TTC549 (cell line): ENCODE measurements around the gene METRNL.

Source experiments
- FAIRE-seq: peaks from 2 replicates; lab custom pipeline; 2012; peaks lifted over from hg19 to GRCh38; lab: Jason Lieb, UNC

METRNL gene

GRCh38 chr17:83080858-83081683, 1.7 kb downstream of the METRNL start:
- no peak for FAIRE-seq

DNA sequence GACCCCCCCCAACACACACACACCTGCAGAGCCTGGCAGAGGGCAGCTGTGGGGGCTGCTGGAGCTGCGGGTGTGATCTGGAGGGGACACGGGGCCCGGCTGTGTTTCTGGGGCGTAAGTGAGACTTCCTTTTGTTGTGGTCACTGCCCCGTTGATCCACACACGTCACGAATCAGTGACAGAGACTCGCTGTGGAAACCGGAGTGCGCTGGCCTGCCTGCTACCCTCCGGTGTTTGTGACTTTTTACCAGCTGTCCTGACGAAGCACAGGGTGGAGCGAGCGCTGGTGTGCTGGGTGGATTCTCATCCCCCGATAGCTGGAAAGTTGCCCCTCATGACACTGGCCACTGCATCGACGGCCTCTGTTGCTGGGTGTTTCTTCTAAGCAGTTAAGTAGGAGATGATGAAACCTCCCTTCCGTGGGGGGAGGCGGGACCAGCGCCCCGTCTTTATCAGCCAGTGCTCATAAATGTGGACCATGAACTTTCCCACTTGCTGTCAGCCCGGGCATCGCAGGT, 2.3 kb downstream of the METRNL start:
- FAIRE-seq, result no peak

DNA sequence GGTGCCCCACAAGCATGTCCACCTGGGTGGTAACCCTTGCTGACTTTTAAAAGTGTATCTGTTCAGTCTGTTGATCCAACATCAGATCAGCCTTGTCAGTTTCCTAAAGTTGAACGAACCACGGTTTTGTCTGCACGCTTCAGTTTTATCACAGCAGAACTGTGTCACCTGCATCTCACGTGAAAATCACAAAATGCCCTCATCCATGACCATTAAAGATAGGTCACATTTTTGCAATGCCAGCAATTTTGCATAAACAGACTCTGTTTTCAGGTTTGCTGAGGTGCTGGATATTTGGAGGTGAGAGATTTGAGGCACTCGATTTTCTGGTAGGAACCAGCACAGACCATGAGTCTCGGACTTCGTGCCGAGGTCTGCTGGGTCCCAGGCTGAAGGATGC, 3.0 kb downstream of the METRNL start:
- FAIRE-seq, result no peak

DNA sequence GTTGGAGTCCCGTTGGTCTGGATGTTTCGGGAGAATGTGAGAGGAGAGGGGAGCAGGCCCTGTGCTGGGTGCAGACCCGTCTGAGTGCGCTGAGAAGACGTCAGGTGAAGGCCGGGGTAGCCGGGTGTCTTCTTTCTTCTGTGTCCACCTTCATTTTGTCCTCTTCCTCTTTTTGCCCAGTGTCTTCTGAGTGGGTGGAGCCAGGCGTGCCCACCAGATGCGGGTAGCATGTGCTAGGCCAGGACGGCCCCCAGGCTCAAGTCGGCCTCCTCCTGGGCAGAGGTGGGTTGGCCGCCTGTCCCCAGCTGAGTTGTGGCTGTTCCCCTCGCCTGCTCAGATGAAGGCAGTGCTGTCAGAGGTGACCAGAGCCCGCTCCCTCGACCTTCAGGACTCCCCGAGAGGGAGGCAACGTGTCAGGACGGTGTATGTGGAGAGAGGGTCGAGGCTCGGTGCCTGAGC, 3.5 kb downstream of the METRNL start:
- no peak for FAIRE-seq

GRCh38 chr17:83083368-83084201, 4.2 kb downstream of the METRNL start:
- no peak for FAIRE-seq

DNA sequence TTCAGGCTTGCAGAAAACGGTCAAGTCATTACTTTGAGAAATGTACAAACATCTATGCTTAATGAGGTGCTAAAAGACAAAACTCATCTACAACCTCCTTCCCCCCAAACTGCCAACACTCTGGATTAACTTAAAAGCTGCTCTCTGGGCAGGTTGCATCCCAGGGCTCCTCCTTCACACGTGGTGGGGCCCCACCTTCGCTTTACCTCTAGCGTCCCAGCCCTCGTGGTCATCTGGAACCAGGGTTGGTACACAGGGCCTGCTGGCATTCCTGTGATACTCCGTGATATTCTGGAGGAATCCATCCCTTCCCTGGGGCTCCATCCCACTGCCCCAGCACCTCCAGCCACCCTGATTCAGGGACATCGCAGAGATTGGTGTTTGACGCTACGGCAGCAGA, 4.8 kb downstream of the METRNL start:
- FAIRE-seq, result no peak

DNA sequence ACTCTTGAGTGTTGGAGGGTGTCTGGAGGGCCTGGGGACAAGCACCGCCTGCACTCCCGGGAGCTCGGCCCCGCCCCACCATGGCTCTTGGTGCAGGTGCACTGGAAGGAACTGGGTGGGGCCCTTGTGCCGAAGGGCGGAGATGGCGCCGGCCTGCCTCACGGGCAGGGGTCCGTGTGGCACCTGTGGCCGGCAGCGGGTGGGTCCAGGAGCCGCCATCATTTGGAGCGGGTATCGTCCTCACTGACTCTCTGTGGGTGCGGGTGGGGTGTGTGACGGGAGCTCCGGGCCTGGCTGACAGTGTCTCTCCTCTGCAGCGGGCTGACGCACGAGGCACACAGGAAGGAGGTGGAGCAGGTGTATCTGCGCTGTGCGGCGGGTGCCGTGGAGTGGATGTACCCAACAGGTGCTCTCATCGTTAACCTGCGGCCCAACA, 5.2 kb downstream of the METRNL start:
- no peak for FAIRE-seq

- no peak for FAIRE-seq
These were observed 5.7 kb downstream of the METRNL start for GRCh38 chr17:83085103-83085502.

DNA sequence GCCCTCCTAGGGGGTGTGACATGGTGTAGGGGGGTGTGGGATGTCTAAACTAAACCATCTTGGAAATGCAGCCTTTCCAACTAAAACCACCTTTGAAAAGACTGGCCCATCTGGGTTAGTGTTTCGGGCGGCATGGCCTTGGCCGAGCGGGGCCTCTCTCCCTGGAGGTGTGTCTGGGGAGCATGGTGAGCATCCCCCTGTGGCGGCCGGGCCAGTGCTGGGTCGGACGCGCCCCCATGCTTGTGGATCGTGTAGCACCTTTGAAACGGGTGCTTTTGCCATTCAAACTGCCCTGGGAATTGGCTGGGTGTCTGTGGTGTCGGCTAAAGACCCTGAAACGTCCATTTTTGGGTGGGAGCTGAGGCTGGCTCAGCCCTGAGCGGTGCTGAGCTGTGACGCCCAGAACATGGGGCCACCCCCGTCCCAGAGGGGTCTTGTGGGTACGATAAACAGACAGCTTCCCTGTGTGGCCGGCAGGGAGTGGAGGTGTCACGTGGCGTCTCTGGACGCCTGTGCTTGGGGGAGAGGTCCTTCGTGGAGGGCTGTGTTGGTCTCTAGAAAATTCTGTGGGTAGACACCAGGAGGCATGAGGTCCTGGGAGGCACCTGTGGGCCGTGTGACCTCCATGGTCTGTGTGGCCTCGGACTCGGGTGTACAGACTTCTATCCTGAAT, 6.3 kb downstream of the METRNL start:
- no peak for FAIRE-seq

DNA sequence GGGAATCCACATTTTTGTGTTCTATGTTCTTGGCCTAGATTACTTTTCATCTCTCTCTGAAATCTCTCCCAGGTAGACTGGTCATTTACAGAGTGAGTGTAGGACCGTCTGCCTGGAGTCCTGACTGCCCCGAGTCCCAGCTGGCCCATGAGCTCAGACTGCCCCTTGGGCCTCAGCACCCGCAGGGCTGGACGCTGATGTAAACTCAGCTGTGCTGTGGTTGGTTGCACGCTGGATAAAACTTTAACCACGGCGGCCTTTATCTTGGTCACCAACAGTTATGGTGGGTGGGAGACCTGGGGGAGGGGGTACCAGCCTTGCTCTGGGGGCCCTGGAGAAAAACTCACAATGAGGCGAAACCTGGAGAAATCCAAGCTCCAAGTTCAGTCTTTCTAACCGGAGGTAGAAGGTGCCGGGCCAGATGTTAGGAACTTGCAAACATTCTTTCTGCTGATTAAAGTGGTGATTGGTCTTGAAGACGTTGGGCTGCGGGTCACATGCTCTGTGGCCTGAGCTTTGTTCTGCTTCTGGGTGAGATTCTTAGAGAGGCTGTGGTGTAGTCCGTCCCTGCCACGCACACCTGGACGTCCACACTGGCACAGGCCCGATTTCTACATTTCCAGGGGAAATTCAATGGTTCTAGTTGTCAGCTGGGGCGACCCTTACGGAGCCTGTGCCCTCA, 6.9 kb downstream of the METRNL start:
- FAIRE-seq, result no peak

GRCh38 chr17:83086907-83087787, 7.7 kb downstream of the METRNL start:
- FAIRE-seq, result no peak

DNA sequence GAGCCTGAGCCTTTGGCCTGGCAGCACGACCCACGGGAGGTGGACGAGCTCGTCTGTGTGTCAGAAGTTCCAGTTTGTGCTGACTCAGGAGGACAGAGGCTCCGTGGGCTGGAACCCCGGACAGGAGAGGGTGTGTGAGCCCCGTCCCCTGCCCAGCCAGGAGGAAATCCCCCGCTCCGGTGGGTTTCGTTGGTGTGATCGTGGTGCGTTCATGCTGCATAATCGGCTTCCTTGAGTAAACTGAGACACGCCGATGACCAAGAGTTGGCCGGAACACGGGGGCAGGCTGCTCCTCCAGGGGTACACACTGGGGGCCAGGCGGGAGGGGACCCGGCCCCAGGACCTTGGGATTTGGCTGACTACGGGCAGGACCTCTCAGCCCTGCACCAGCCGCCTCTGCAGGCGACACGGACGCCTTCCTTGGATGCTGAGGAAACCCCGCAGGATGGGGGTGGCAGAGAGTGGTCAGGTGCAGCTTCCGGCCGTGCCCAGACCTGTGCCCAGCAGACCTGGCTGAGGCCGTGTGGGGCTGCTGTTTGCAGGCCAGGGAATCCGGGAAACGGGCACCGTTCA, 8.5 kb downstream of the METRNL start:
- no peak for FAIRE-seq

- no peak for FAIRE-seq
These were observed 9.0 kb downstream of the METRNL start for GRCh38 chr17:83088451-83088850.

DNA sequence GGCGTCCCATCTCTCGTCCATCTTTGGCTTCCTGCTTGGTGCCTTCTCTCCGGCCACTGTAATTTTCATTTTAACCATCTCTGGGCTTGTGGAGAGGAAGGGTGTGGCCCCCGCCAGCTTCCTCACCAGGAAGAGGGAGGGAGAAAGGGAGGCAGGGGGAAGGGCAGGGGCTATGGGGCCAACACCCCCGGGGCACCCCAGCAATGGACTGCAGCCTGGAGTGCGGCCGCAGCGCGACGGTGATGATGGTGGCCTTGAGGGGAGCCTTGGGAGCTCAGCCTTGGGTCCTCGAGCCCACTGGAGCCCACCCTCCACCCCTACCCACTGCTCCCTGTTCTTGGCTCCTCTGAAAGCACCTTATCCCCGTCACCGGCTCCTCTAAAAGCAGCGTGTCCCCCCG, 9.5 kb downstream of the METRNL start:
- no peak for FAIRE-seq

GRCh38 chr17:83089328-83090132, 10.1 kb downstream of the METRNL start:
- FAIRE-seq, result no peak

DNA sequence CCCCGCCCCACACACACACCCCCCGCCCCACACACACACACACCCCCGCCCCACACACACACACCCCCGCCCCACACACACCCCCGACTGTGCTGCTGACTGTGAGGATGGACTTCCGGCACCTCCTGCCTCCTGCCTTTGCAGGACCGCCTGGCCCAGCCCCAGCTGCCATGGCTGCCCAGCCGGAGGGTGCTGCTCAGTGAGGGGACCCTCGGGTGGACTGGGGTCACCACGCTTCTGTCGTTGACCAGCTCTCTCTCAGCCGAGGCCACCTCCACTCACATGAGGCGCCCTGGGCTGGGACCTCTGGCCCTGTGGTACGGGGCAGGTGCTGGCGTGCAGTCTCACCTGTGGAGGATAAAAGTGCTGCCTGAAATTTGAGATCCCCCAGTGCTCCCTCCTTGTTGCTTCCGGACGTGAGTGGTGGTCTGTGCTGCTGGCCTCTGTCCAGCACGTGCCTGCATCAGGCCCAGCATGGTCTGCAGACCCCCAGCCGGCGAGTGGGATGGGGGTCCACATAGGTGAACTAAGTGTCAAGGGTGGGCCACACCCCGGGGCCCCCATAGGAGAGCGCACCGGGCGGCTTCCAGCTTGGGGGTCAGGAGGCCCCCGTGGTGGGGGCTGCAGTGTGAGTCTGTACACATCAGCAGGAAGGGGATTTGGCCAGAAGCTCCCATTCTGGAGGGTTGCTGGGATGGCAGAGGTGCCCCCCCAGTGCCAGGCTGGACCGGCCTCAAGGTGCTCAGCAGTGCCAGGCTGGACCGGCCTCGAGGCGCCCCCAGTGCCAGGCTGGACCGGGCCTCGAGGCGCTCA, 11.2 kb downstream of the METRNL start:
- FAIRE-seq, result no peak

- no peak for FAIRE-seq
These were observed 12.1 kb downstream of the METRNL start for GRCh38 chr17:83091257-83092141.

GRCh38 chr17:83092186-83092585, 12.8 kb downstream of the METRNL start:
- no peak for FAIRE-seq
